ENCODE data around the gene UGT1A4. TPM values are rescaled to one million over a fixed set of nuclear protein-coding genes. Genes with fewer than 3 reads are reported as not detected.

The UGT1A4 gene
- total RNA-seq, 3 donors from 2014 or later (not counting 1 experiment from before 2014, with no cell fraction given): not detected

- H3K9me3 Mint-ChIP-seq: peaks cover 0 to 3% of the 10 kb centered on the region in 2 donors
- no peak overlapping the region for H3K27ac ChIP-seq (ENCODE audit: low read length)
- no peak for DNase-seq
- H3K36me3 Mint-ChIP-seq: no peaks in the 10 kb centered on the region
- peaks cover 3% of the 10 kb centered on the region for H3K9me3 ChIP-seq (ENCODE audit: control insufficient read depth, insufficient read depth, low read length)
- no peak for ATAC-seq
- TF ChIP-seq CTCF (IDR thresholded peaks at IDR 0.05): no peak
- H3K27me3 Mint-ChIP-seq (ENCODE audit: low read depth in 2 of 2): peaks cover 32 to 66% of the 10 kb centered on the region in 2 donors
- no peak overlapping the region for H3K4me3 Mint-ChIP-seq
- intact Hi-C loops (cut with micrococcal nuclease): no loop called here
- H3K4me1 ChIP-seq (ENCODE audit: control insufficient read depth, insufficient read depth, low read length): no peaks in the 10 kb centered on the region
- no peak overlapping the region for H3K4me3 ChIP-seq (ENCODE audit: low read length)
- H3K27me3 ChIP-seq (ENCODE audit: control insufficient read depth, insufficient read depth, low read length): no peaks in the 10 kb centered on the region
- no peaks in the 10 kb centered on the region for H3K4me1 Mint-ChIP-seq
- no peaks in the 10 kb centered on the region for H3K36me3 ChIP-seq (ENCODE audit: control insufficient read depth, insufficient read depth, low read length)
- H3K27ac Mint-ChIP-seq: no peak overlapping the region
- 89% methylated on average over 4 of the region's 4 CpGs for WGBS (ENCODE audit: insufficient coverage)
These were observed 61.2 kb downstream of the UGT1A4 start for GRCh38 chr2:233779722-233780121.

DNA sequence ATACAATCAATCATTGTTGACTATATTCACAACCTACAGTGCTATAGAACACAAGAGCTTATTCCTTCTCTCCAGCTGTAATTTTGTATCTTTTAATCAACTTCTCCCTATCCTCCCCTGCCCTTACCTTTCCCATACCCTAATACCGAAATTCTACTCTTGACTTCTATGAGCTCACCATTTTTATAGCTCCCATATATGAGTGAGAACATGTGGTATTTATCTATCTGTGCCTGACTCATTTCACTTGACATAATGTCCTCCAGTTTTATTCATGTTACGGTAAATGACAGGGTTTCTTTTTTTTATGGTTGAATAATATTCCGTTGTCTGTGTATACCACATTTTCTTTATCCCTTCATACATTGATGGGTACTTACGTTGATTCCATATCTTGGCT lies 62.2 kb downstream of the UGT1A4 start:
- Histone ChIP-seq H3K36me3 (ENCODE audit: control insufficient read depth, insufficient read depth, low read length) (no peaks in the 10 kb centered on the region), H3K27ac (ENCODE audit: low read length) (no peak overlapping the region), H3K27me3 (ENCODE audit: control insufficient read depth, insufficient read depth, low read length) (no peaks in the 10 kb centered on the region), H3K4me3 (ENCODE audit: low read length) (no peak overlapping the region), H3K9me3 (ENCODE audit: control insufficient read depth, insufficient read depth, low read length) (no peaks in the 10 kb centered on the region), H3K4me1 (ENCODE audit: control insufficient read depth, insufficient read depth, low read length) (no peaks in the 10 kb centered on the region)
- H3K36me3 Mint-ChIP-seq: no peaks in the 10 kb centered on the region
- intact Hi-C loops (cut with micrococcal nuclease): no loop called here
- no peak for TF ChIP-seq CTCF (IDR thresholded peaks at IDR 0.05)
- whole genome bisulfite sequencing (ENCODE audit: insufficient coverage): no CpG with 5 or more reads among the region's 4 CpGs
- no peak for ATAC-seq
- no peak overlapping the region for H3K27ac Mint-ChIP-seq
- H3K9me3 Mint-ChIP-seq: peaks cover 0 to 3% of the 10 kb centered on the region in 2 donors
- H3K4me3 Mint-ChIP-seq: no peak overlapping the region
- H3K27me3 Mint-ChIP-seq (ENCODE audit: low read depth in 2 of 2): peaks cover 26 to 57% of the 10 kb centered on the region in 2 donors
- H3K4me1 Mint-ChIP-seq: no peaks in the 10 kb centered on the region
- no peak for DNase-seq

DNA sequence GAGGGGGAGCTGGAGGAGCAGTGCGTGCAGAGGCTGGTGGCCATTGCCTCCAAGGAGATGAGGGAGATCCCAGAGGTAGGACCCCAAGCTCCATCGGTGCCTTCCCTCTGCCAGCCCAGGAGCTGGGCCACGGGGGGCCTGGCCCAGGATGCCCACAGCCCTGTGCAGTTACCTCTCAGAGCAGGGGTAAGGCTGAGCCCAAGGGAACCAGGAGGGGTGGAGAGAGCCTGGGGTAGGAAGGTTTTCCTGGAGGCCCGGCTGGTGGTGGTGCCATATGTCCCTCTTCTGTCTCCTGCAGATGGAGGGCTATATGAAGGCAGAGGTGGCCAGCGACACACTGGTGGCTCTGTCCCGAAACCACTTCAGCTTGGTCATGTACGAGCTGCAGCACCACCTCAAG lies 71.0 kb downstream of the UGT1A4 start:
- H3K27me3 ChIP-seq (ENCODE audit: control insufficient read depth, insufficient read depth, low read length): no peaks in the 10 kb centered on the region
- TF ChIP-seq CTCF (IDR thresholded peaks at IDR 0.05): no peak
- Mint-ChIP-seq H3K36me3 (no peaks in the 10 kb centered on the region), H3K4me1 (no peaks in the 10 kb centered on the region), H3K9me3 (no peaks in the 10 kb centered on the region), H3K4me3 (no peak overlapping the region), H3K27me3 (ENCODE audit: low read depth in 2 of 2) (peaks cover 6 to 8% of the 10 kb centered on the region in 2 donors), H3K27ac (no peak overlapping the region)
- no peaks in the 10 kb centered on the region for H3K36me3 ChIP-seq (ENCODE audit: control insufficient read depth, insufficient read depth, low read length)
- H3K27ac ChIP-seq (ENCODE audit: low read length): no peak overlapping the region
- ATAC-seq (no peak), DNase-seq (no peak)
- H3K4me1 ChIP-seq (ENCODE audit: control insufficient read depth, insufficient read depth, low read length): no peaks in the 10 kb centered on the region
- no peak overlapping the region for H3K4me3 ChIP-seq (ENCODE audit: low read length)
- no peaks in the 10 kb centered on the region for H3K9me3 ChIP-seq (ENCODE audit: control insufficient read depth, insufficient read depth, low read length)
- intact Hi-C loops (cut with micrococcal nuclease): no loop called here
- WGBS (ENCODE audit: insufficient coverage): 90% methylated on average over 7 of the region's 7 CpGs

- no peak overlapping the region for H3K4me3 Mint-ChIP-seq
- no peak overlapping the region for H3K27ac Mint-ChIP-seq
- intact Hi-C loops (cut with micrococcal nuclease): no loop called here
- no peaks in the 10 kb centered on the region for H3K27me3 ChIP-seq (ENCODE audit: control insufficient read depth, insufficient read depth, low read length)
- DNase-seq (no peak), ATAC-seq (no peak)
- H3K4me1 ChIP-seq (ENCODE audit: control insufficient read depth, insufficient read depth, low read length): no peaks in the 10 kb centered on the region
- WGBS (ENCODE audit: insufficient coverage): 87% methylated on average over 18 of the region's 18 CpGs
- no peak overlapping the region for H3K27ac ChIP-seq (ENCODE audit: low read length)
- no peaks in the 10 kb centered on the region for H3K36me3 Mint-ChIP-seq
- no peaks in the 10 kb centered on the region for H3K4me1 Mint-ChIP-seq
- no peak for TF ChIP-seq CTCF (IDR thresholded peaks at IDR 0.05)
- no peaks in the 10 kb centered on the region for H3K36me3 ChIP-seq (ENCODE audit: control insufficient read depth, insufficient read depth, low read length)
- H3K9me3 ChIP-seq (ENCODE audit: control insufficient read depth, insufficient read depth, low read length): no peaks in the 10 kb centered on the region
- H3K27me3 Mint-ChIP-seq (ENCODE audit: low read depth in 2 of 2): peaks cover 2 to 4% of the 10 kb centered on the region in 2 donors
- H3K4me3 ChIP-seq (ENCODE audit: low read length): no peak overlapping the region
- H3K9me3 Mint-ChIP-seq: no peaks in the 10 kb centered on the region
These were observed 72.8 kb downstream of the UGT1A4 start for GRCh38 chr2:233791151-233791882.

All from natural killer cell (primary cell).